Measurements from ENCODE around the gene ERAL1.

DNA sequence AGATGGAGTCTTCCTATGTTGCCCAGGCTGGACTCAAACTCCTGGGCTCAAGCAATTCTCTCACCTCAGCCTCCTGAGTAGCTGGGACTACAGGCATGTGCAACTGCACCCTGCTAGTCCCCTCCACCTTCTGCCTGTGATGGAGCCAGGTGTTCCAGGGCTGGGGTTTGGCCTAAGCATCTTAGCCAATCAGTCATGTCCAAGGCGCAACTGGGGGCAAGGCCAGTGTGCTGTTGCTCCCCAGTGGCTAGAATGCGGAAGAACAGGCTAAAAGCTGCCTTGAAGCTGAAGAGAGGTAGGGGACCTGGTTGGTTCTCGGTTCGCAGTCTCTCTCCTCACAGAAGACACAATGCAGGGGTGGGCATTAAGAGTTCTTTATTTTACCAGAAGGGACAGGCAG lies 24.2 kb downstream of the ERAL1 start:
- TF ChIP-seq, protein P1, sequence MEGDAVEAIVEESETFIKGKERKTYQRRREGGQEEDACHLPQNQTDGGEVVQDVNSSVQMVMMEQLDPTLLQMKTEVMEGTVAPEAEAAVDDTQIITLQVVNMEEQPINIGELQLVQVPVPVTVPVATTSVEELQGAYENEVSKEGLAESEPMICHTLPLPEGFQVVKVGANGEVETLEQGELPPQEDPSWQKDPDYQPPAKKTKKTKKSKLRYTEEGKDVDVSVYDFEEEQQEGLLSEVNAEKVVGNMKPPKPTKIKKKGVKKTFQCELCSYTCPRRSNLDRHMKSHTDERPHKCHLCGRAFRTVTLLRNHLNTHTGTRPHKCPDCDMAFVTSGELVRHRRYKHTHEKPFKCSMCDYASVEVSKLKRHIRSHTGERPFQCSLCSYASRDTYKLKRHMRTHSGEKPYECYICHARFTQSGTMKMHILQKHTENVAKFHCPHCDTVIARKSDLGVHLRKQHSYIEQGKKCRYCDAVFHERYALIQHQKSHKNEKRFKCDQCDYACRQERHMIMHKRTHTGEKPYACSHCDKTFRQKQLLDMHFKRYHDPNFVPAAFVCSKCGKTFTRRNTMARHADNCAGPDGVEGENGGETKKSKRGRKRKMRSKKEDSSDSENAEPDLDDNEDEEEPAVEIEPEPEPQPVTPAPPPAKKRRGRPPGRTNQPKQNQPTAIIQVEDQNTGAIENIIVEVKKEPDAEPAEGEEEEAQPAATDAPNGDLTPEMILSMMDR (conservative IDR thresholded peaks at IDR 0.05): peak; percentile 68
- no peak for TF ChIP-seq EZH2 (IDR thresholded peaks at IDR 0.05; ENCODE audit: low read depth)
